Endothelial cell of hepatic sinusoid (primary cell): Measurements from ENCODE around the gene HS6ST1.

Experiments used
- in situ Hi-C: cut with HindIII; loops from 2 replicates; pipeline ENCODE4 v1.10.0; 2017; ENCODE audit warnings: low sequenced_read_pairs

HS6ST1 gene, protein sequence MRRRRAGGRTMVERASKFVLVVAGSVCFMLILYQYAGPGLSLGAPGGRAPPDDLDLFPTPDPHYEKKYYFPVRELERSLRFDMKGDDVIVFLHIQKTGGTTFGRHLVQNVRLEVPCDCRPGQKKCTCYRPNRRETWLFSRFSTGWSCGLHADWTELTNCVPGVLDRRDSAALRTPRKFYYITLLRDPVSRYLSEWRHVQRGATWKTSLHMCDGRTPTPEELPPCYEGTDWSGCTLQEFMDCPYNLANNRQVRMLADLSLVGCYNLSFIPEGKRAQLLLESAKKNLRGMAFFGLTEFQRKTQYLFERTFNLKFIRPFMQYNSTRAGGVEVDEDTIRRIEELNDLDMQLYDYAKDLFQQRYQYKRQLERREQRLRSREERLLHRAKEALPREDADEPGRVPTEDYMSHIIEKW

DNA sequence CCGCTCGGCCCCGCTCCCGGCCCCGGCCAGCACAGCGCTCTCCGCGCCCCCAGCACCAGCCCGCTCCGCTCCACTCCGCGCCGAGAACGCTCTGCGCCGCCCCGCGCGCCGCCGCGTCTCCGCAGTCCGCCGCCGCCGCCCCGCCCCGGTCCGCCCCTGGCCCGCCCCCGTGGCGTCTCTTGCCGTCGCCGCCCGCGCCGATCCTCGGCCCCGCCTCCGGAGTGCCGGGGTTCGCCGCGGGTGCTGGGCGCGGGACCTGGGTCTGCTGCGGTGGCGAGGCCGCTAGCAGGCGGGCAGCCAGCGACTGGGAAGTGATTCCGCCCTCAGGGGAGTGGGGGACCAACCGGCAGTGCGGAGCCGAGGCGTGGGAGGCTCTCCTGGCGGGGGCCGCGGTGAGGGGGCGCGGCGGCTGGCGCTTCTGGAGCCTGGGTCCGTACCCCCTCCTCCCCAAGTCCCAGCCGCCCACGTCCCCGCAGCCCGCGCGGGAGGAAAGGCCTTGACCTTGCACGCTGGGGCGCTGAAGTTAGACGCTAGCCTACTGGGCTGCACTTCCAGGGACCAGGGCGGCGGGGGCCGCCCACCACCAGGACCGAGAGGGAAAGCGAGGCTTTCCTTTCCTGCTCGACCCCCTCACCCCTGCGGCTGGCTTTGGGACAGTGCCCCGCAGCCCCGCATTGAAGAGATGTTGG, at the start of gene HS6ST1:
Gene HS6ST1, minus strand, starts transcription at position 93 of the 689 bp plus-strand sequence. CDS start 305 bp downstream, outside the sequence.
- in situ Hi-C loops, result no loop called here

DNA sequence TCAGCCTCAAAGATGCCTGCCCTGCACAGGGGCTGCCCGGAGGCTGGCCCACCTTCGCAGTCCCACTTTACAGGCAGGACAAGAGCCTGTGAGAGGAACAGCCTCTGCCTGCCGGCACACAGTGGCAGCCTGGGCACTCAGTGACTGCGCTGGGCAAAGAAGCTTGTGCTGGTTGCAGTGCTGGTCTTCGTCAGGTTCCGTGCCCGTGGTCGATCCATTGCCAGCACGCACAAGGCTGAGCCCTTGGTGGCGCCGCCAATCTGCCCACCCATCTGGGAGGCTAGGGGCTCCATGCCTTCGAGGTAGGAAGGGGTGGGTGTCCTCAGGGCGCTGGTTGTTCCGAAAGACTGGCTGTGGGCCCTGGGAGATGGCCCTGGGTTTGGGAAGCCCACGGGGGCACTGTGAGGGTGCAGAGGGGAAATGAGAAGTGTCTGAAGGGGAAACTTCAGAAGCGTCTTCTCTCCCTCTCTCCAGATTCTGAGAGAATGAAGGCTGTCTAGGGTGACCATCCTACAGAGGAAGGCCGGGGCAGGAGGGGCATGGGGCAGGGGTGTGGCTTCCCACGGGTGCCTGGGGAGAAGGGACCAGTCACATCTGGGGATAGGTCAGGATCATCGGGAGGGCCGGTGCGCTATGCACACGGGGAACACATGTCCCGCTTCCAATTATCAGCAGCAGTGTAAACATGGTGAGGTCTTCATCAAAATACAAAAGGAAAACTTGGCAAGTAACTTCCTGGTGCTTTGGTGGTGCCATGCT, 49.1 kb upstream of the HS6ST1 start:
- in situ Hi-C loops, result no loop called here

DNA sequence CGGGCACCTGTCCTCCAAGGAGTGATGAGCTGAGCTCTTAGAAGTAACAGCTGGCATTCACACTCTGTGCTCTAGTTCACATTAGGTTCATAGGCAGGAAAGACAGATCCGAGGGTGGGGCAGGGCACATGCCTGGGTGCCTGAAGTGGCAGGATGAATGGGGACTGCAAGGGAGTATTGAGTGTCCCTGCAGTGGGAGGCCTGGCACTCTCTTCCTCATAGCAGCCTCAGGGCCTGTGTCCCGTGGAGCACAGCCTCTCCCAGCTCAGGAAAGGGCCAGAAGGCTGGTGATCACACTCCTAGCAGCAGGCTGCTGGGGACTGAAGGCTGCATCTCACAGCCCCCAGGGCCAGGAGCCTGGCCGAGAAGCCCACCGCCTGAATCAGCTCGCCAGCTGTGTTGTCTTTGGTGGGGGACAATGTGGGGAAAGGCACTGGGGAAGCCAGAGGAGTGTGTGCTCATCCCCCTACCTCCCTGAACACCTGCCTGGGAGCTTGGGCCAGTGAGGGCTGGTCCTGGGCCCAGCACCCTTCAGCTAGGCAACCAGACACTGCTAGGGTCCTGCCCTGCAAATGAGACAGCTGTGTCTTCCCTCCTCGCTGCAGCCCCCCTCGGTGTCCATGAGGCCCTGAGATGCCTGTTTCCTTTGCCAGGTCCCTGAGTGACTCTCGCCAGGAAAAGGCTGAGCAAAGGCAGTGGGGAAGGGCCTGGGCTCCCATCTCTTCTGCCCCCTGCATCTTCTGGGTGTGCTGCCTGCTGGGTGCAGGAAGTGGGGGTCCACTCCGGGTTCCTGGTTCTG, 48.2 kb upstream of the HS6ST1 start:
- in situ Hi-C loops, result no loop called here

DNA sequence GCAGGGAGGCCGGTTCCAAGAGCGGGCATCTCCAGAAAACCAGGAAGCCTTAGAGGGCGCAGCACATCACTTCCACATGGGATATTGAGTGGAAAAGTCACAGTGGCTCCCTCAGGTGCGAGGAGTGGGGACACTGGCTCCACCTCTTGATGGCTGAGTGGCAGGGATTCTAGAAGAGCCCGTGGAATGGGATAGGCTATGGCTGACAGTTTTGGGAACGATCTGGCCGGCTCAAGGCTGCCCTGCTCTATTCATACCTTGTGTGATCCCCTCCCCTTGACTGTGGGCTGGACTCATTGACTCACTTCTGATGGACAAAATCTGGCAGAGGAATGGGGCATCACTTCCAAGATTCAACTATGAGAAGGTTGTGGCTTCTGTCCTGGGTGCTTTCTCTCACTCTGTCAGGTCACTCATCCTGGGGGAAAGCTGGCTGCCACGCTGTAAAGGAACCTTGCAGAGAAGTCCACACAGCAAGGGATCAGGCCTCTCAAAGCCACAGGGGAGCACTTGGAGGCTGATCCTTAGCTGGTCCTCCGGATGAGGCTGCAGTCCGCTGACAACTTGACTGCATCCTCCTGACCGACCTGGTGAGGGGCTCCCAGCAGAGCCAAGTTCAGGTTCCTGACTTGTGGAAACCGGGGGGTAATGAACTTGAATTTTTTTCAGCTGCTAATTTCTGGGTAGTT, 46.7 kb upstream of the HS6ST1 start:
- in situ Hi-C loops, result no loop called here

DNA sequence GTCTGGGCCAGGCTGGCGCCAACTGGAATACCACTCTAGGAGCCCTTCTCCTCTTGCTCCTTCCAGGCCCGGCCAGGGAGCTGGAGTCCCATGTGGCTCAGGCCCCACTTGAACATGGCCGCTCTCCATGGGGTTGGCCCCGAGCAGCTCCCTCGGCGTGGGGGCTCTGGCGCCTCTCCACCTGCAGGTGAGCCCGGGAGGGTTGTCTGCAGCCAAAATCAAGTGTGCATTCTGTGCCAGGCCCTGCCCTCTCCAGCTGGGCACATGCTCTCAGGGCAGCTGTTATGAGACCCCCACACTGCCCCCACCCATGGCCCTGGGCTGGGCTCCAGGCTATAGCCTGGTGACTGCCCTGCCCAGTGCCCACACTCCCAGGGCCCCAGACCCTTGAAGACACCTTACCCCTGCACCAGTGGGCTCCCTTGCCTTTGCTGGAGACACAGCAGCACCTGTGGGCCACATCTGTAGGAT, 45.8 kb upstream of the HS6ST1 start:
- in situ Hi-C loops, result no loop called here

DNA sequence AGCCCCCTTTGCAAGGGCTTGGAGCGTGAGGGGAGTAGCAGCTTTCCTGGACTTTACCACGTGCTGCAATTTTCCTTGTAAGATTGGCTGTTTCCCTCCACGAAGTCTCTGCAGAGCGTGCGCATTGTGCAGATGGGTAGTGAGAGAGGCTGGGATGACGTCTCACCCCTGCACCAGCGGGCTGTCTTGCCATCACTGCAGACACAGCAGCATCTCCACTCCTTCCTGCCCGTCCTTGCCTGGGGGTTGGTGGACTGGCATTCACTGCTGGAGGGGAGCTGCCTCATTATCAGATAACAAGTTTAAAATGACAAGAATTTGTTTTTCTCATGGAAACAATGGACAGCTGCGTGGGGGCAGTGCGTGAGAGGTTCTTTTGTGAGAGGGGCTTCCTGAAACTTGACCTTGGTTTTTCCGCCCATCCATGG, 45.3 kb upstream of the HS6ST1 start:
- in situ Hi-C loops, result no loop called here

DNA sequence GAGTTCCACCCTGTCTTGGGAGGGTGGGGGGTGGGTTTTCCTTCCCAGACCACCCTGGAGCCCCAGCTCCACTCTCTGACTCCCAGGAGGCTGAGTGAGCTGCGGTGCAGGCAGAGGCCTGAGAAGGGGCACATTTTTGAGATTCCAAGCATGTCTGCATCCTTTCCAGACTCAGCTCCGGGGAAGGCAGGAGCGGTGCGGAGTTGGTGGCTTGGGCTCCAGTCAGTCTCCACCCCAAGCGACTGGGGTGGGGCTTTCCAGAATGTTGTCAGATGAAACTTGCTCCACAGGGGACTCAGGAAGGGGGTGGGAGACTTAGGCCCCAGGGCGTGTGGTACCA, 44.2 kb upstream of the HS6ST1 start:
- in situ Hi-C loops, result no loop called here

DNA sequence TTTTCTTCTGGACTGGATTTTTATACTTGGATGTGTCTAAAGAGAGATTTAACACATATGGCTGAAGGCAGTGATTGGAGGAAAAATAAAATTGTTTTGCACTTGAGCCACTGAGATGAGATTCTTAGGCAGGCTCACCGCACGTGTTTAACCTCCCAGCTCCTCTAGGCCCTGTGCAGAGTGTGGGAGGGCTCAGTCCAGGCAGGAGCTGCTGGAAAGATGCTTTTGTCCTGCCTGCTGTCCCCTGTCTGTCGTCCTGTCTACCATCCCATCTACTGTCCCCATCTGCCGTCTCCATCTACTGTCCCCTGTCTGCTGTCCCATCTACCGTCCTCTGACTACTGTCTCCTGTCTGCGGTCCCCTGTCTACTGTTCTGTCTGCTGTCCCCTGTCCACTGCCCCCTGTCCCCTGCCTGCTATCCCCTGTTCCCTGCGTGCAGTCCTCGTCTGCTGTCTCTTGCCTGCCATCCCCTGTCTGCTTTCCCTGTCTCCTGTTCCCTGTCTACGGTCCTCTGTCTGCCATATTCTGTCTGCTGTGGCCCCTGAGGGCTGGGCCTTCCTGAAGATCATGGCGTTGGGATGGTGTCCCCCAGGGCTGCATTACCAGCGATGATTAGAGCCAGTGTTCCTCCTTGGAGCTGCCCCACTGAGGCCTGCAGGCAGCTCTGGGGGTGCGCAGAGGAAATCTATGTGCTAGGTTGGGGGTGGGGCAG, 43.7 kb upstream of the HS6ST1 start:
- in situ Hi-C loops, result no loop called here

DNA sequence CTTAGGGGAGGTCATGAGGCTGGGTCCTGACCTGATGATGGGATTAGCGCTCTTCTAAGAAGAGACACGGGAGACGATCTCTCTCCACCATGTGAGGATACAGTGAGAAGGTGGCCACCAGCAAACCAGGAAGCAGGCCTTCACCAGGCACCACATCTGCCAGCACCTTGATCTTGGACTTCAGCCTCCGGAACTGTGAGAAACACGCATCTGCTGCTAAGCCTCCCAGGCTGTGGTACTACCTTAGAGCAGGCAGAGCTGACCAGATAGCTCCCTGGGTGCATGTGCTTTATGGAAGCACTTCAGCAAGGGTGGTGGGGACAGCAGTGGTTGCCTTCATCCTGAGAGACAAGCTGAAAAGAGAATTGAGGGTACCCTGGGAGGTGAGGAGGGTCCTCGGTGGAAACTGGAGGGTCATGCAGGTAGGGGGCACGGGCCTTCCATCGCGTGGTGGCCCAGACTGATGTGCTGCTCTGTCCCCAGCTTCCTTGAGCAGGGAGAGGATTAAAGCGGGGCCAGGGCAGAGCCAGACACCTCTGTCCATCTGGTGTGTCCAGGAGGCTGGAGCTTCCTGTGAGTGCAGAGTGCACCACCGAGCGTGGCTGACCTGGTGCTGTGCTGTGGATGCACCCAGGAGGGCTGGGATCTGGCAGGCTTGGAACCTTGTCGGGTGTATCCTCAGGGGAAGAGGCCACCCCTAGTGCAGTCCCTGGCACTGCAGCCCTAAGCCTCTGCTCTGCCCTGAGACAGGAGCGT, 42.9 kb upstream of the HS6ST1 start:
- in situ Hi-C loops, result no loop called here

DNA sequence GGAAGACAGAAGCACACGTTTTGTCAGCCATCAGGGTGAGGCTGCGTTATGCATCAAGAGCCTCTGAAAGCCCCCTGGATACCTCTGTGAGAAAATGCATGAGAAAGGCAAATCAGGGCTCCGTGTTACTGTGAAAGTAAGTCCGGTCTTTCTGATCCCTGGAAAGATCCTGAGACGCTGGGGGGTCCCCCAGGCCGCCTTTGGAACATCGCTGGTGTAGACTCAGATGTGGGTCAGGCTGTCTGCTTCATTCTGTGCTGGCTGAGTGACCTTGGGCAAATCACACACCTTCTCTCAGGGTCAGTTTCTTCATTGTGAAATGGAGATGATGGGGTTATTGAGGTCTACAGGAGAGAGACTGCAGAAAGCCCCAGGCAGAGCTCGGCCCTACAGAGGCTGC, 42.0 kb upstream of the HS6ST1 start:
- in situ Hi-C loops, result no loop called here

DNA sequence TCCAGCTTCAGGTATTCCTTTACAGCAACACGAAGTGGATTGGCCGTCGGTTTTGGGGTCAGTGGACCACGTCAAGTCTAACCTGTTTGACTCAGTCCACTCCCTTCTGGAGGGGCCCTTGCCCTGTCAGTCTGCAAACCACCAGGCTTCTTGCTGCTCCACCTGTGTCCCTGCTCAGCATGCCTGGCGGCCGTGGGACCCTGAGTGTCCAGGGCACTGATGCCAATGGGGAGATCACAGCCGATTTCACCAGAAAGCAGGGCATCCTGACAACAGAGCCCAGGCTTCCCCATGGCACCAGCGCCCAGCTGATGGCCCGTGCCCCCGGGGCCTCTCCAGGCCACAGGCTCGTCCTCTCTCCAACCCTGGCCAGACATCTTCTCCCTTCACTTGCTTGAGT, 41.2 kb upstream of the HS6ST1 start:
- in situ Hi-C loops, result no loop called here

DNA sequence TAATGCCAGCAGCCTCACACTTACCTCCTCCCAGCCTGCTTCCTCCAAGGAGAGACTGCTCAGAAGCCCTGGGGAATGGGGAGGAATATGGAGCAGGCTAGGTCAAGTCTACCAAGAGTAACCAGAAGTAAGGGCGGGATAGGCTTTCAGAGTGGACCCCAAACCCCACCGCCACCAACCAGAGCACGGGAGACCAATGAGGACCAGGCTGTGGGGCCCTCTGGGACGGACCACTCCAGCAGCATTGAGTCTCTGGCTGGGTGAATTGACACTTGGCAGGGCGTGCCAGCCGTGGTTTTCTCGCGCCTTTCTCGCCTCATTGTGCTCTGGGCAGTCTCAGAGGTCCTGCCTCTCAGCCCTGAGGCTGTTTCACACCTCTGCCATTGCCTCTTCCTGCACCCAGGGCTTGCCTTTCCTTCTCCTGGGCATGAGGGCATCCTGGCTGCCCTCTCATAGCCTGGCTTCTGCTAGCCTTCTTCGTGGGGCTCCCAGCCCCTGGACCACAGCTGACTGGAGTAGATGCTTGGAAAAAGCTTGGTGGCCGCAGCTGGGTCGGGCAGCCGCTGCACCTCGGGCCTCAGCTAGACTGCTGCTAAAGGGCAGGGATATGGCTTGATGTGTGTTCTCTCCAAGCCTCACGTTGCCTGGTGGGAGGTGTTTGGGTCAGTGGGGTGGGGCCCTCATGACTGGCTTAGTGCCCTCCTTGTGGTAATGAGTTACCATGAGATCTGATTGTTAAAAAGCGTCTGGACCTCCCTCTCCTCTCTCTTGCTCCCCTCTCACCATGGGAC, 40.5 kb upstream of the HS6ST1 start:
- in situ Hi-C loops, result no loop called here

DNA sequence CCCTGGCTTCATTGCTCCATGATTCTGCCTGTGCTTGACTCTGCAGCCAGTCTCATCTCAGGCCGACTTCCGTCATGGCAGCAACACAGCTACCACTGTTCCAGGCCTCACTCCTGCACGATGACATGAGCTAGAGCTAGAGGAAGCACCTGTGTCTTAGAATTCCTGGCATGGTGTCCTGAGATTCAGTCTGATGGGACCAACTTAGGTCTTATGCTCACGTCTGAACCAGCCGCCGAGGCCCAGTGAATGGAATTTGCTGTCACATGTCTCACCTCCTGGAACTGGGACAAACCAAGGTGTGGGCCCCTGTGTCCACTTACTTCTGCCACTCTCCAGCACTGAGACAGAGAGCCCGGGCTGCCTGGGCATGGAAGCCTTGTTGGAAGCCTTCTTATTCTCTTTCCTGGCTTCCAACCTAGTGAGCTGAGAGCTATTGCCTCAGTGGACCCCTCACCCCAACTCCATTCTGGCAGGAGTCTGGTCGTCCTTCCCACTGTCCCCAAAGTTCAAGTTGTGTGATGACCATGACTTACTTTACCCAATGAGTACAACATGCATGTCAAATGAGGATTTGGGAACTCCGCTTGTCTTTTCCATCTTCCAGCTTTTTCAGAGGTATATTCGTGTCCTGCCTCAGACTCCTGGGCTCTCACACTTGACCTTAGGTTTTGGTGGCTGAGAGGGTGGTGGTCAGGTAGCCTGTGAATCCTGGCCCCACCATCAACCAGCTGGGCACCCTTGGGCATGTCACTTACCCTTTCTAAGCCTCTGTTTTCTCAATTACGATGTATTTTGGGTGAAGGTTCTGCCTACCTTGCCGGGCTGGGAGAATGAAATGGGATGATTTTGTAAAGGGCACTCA, 39.1 kb upstream of the HS6ST1 start:
- in situ Hi-C loops, result no loop called here

DNA sequence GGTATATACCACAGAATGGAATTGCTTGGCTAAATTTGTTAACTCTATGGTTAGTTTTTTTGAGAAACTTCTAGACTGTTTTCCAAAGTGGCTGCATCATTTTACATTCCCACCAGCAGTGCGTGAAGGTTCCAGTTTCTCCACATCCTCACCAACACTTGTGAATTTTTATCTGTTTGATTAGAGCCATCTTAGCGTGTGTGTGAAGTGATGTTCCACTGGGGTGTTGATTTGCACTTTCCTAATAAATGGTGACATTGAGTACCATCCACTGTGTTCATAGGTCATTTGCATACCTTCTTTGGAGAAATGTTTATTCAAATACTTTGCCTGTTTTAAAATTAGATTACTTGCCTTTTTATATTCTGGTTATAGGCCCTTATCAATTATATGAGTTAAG, 37.5 kb upstream of the HS6ST1 start:
- in situ Hi-C loops, result no loop called here

DNA sequence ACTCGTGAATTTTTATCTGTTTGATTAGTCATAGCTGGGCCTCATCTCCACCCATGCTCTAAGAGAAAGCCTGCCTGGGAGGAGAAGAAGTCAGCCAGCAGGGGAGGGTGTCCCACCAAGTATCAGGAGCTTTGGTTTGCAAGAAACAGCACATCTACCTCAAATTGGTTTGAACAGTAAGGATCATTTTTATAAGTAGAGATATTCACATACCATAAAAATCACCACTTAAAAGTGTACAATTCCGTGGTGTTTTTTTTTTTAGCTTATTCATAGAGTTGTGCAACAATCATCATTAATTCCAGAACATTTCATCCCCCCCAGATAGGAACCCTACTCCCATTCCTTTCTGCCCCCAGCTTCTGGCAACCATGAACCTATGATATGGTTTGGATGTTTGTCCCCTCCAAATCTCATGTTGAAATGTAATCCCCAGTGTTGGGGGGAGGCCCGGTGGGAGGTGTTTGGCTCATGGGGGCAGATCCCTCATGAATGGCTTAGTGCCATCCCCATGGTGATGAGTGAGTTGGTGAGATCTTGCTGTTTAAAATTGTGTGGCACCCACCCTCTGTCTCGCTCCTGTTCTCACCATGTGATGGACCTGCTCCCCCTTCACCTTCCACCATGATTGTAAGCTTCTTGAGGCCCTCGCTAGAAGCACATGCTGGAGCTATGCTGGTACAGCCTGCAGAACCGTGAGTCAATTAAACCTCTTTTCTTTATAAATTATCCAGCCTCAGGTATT, 36.2 kb upstream of the HS6ST1 start:
- in situ Hi-C loops, result no loop called here

DNA sequence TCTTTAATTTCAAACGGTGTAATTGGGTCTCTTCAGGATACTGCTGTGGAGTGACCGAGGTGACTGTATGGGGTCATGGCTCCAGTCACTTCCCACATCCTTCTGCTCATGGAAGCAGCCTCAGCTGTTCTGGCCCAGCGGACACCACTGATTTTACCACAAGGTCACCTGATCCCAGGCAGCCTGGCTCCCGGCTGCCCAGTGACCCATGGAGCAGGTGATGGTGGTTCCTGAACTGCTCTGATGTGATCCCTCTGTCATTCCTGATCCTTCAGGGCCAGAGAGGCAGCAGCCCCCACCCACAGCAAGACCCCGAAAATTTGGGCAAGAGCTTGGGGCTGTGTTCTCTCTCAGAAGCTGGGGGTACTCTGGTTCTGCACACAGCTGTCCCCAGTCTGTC, 35.5 kb upstream of the HS6ST1 start:
- in situ Hi-C loops, result no loop called here
